ENCODE measurements around the gene ABR. TPM values are rescaled to one million over a fixed set of nuclear protein-coding genes. Genes with fewer than 3 reads are reported as not detected.
"Not testable (repeated sequence)": the region's sequence is repeated elsewhere in the genome, so short reads cannot be mapped to it uniquely, and the experiment has no call there.

The ABR gene
- polyA plus RNA-seq, 2 of the 4 experiments (the other 2 are of a cell fraction): 70.9 to 73.8 TPM

DNA sequence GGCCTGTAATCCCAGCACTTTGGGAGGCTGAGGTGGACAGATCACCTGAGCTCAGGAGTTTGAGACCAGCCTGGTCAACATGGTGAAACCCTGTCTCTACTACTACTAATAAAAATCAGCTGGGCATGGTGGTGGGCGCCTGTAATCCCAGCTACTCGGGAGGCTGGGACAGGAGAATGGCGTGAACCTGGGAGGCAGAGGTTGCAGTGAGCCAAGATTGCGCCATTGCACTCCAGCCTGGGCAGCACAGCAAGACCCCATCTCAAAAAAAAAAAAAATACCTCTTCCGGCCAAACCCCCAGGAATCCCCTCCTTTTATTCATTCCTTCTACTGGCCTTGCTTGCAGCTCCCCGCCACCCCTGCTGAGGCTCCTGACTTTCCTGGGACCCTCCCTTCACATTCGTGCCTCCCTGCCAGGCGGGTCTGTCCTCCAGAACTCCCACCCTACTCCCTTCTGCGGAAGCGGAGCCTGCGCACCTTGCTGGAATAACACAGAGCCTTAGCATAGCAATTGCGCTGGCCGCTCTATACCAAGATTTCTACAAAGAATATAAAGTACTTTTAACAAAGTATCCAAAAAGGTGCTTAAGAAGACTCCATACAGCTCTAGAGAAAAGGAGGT, 135.3 kb downstream of the ABR start:
- H3K4me3 ChIP-seq; H3K9me3 ChIP-seq; H3K27ac ChIP-seq; H3K4me2 ChIP-seq; ATAC-seq; FAIRE-seq; DNase-seq (ENCODE audit: low read depth in 1 of 2, low spot score in 1 of 2); POLR2A ChIA-PET; H3K4me1 ChIP-seq: not testable (repeated sequence)
- WGBS (ENCODE audit: missing lambda C conversion rate): 90% methylated on average over 13 of the region's 13 CpGs
- CTCF ChIA-PET: interaction anchor here (0.7 to 10.3 kb wide), 8 partner anchors 11 to 344 kb away, joined by 3 to 102 read pairs (median 4); partner anchors contain the start of gene TIMM22

DNA sequence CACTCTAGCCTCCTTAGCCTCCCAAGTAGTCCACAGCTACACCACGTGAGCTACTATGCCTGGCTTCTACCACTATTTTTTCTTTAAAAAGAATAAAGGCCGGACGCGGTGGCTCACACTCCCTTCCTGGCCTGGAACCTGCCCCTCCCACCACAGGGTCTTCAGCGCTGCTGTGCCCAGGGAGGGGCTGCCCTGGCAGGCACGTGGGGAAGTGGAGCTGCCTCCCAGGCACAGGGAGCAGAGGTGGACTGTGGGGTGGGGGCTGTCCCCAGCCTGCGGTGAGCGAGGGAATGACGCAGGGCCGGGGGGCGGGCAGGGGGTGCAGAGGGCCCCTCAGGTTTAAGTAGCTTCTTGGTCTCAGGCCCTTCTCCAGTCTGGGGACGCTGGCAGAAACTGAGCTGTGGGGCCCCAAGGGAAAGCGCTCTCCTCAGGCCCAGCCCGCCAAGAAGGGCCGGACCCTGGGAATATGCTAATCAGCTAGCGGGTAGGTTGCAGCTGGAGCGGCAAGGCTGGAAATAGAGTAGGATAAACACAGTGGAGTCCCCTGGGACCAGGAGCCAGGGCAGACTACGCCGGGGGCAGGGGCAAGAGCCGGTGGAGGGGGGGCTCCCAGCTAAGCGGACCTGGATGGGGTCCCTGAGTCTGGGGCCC, 136.1 kb downstream of the ABR start:
- Histone ChIP-seq H3K9me3 (no peaks in the 10 kb centered on the region), H3K27ac (no peak overlapping the region), H3K4me1 (no peaks in the 10 kb centered on the region), H3K4me2 (no peak overlapping the region), H3K4me3 (no peak overlapping the region)
- ChIA-PET CTCF (interaction anchor here (0.7 to 10.3 kb wide), 12 partner anchors 8 to 344 kb away, joined by 3 to 102 read pairs (median 4); partner anchors contain the start of gene TIMM22), POLR2A (no interaction called here)
- ATAC-seq (no peak), FAIRE-seq (no peak), DNase-seq (ENCODE audit: low read depth in 1 of 2, low spot score in 1 of 2) (no peak)
- no peak for TF ChIP-seq SREBF2 (IDR thresholded peaks at IDR 0.05)
- no peak for TF ChIP-seq HOXB5 (CRISPR knock-in tag; IDR thresholded peaks at IDR 0.05)
- no peak for TF ChIP-seq MAX (IDR thresholded peaks at IDR 0.05)
- no peak for TF ChIP-seq NFE2L2 (conservative IDR thresholded peaks at IDR 0.05; ENCODE audit: low read length)
- TF ChIP-seq JUN (IDR thresholded peaks at IDR 0.05): no peak
- no peak for TF ChIP-seq RFX5 (IDR thresholded peaks at IDR 0.05)
- no peak for TF ChIP-seq HMGXB4 (CRISPR knock-in tag; IDR thresholded peaks at IDR 0.05; ENCODE audit: borderline replicate concordance)
- TF ChIP-seq MAZ (IDR thresholded peaks at IDR 0.05; ENCODE audit: borderline replicate concordance, low read depth, low read length): no peak
- TF ChIP-seq RNF2 (IDR thresholded peaks at IDR 0.05; ENCODE audit: borderline replicate concordance, low read depth): no peak
- TF ChIP-seq CTCF (IDR thresholded peaks at IDR 0.05): no peak
- no peak for TF ChIP-seq SMC3 (IDR thresholded peaks at IDR 0.05)
- no peak for TF ChIP-seq ELK1 (IDR thresholded peaks at IDR 0.05; ENCODE audit: low read depth, low read length)
- no peak for TF ChIP-seq TFCP2L1 (CRISPR knock-in tag; IDR thresholded peaks at IDR 0.05)
- no peak for TF ChIP-seq CHD4 (IDR thresholded peaks at IDR 0.05; ENCODE audit: borderline replicate concordance)
- TF ChIP-seq, protein P1, sequence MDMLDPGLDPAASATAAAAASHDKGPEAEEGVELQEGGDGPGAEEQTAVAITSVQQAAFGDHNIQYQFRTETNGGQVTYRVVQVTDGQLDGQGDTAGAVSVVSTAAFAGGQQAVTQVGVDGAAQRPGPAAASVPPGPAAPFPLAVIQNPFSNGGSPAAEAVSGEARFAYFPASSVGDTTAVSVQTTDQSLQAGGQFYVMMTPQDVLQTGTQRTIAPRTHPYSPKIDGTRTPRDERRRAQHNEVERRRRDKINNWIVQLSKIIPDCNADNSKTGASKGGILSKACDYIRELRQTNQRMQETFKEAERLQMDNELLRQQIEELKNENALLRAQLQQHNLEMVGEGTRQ (IDR thresholded peaks at IDR 0.05): no peak
- no peak for TF ChIP-seq GATA3 (IDR thresholded peaks at IDR 0.05; ENCODE audit: borderline replicate concordance)
- TF ChIP-seq ESRRA (IDR thresholded peaks at IDR 0.05; ENCODE audit: borderline replicate concordance, low read length): no peak
- TF ChIP-seq EHF (CRISPR knock-in tag; IDR thresholded peaks at IDR 0.05): no peak
- 95% methylated on average over 16 of the region's 21 CpGs for WGBS (ENCODE audit: missing lambda C conversion rate)
